ENCODE data around the gene ATP5PO.
"Not testable (repeated sequence)": the region's sequence is repeated elsewhere in the genome, so short reads cannot be mapped to it uniquely, and the experiment has no call there.

ATP5PO gene

DNA sequence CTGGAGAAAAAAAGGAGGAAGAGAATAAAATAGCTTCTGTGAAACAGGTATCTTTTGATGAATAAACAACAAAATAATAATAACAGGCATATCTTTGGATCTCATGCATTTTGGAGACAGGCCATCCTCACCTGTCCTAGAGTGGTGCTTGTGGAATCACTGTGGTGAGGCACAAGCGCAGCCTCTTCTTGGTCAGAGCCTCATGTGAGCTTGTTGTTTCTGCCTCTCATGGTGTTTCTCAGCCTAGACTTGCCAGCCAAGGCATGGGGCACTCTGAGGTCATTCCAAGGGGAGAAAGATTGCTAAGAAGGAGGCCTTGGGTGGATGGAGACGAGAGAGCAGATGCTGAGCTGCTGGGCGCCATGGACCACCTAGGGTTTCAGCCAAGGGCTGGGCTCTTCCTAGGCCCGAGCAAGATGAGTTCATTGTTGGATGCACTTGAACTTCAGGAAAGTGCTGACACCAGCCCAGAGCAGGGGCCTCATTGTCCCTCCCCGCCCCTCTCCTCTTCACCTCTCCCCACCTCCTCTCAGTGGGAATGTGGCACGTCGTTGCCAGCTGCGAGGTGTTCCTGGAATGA, 49.5 kb downstream of the ATP5PO start:
- DNase-seq, result no peak

DNA sequence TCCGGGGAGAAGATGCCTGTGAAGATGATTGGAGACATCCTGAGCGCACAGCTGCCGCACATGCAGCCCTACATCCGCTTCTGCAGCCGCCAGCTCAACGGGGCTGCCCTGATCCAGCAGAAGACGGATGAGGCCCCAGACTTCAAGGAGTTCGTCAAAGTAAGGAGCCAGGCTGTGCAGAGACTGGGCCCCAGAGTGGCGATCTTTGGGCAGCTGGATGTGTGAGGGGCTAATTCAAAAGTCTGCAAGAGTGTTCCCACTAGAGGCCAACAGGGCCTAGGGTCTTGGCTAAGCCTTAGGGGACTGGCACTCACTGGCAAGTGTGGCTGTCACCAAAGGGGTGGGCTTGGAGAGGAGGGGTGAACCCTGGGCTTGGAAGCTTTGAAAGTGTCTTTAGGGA, 50.4 kb downstream of the ATP5PO start:
- no peak for DNase-seq

DNA sequence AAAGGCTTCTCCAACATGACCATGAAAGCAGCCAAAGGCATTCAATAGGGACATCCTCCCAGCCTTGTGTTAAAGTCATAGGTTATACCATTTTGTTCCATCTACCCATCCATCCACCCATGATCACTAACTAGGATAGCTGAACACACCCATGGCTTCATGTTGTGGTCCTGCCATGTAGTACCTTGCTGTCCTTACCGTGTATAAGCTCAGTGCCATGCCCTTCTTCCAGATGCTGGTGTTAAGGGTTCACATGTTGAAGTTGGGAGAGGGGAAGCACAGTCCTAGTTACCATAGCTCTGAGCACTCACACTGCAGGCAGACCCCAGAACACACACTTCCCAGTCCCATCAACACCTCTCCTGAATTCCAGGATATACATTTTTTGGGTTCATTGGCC, 51.5 kb downstream of the ATP5PO start:
- no peak for DNase-seq

DNA sequence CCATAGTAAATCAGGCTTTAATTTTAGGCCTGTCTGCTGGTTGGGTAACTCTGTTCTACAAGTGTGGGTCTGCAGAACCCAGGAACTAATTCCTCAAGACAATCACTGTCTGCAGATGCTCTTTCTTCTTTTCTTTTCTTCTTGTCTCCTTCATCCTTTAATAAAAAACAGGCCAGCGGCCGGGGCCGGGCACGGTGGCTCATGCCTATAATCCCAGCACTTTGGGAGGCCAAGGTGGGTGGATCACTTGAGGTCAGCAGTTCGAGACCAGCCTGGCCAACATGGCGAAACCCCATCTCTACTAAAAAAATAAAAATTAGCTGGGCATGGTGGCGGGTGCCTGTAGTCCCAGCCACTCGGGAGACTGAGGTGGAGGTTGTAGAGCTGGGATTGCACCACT, 52.4 kb downstream of the ATP5PO start:
- DNase-seq, result not testable (repeated sequence)

DNA sequence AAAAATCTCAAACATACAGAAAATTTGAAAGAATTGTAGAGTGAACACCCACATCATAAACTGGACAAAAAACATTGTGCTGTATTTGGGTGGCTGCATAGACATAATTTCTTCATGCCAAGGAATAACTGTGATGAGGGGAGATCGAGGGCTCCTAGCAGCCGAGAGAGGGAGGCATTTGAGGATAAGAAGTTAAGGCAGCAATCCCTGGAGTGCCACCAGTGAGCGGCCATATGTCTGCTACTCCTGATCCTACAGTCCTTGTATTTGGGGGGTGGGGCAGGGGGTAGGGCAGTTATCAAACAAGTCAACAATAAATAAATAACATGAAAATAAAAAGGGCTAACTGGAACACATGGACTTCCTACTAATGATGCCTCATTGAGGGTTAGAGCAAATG, 54.5 kb downstream of the ATP5PO start:
- no peak for DNase-seq

DNA sequence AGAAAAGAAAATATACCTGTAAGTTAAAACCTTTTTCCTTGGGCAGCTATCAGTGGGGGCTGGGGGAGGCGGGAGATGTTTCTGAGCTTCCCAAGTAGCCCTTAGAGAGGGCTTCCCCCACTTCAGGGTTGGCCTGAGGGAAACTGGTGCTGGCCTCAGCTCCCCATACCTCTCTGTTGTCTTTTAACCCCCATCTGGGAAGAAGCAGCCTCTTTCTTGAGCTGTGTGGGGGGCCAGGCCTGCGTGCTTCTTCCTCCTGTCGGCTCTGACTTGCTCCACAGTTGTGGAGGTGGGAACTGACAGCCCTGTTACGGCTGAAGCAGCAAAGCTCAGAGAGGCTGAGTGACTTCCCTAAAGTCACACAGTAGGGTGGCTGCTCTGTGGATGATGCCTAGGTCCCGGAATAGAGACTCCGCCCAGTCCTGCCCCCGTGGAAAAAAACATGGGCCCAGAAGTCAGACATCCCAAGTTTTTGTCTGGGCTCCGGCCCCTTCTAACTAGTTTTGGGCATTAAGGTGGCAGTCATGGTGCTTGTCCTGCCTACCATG, 55.2 kb downstream of the ATP5PO start:
- no peak for DNase-seq

DNA sequence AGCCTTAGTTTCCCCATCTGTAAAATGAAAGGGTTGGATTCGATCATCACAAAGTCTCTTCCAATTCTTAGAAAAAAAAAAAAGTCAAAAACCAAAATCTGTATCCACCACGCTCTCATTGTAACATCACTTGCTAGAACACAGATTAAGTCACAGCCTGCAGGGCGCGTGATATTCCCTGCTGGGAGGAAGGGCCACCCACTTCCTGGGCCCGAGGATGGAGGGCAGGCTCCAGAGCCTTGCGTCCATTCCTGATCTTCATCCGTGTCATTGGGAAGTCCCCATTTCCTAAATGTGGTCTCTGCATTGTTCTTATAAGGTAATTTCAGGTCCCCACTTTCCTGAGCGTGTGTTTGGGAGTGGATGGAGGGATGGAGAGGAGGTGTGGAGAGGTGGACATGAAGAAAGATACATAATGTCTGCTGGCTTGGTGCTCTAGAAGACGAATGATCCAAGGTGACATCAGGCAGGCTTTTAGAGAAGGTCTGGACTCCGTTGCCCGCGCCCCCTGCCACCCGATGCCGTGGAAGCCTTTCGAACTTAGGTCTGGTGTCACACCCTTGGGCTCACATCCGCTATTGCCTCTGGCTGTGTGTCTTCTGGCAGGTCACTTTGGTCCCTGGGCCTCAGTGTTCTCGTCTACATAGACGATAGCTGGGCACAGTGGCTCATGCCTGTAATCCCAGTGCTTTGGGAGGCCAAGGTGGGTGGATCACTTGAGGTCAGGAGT, 56.1 kb downstream of the ATP5PO start:
- DNase-seq, result no peak

DNA sequence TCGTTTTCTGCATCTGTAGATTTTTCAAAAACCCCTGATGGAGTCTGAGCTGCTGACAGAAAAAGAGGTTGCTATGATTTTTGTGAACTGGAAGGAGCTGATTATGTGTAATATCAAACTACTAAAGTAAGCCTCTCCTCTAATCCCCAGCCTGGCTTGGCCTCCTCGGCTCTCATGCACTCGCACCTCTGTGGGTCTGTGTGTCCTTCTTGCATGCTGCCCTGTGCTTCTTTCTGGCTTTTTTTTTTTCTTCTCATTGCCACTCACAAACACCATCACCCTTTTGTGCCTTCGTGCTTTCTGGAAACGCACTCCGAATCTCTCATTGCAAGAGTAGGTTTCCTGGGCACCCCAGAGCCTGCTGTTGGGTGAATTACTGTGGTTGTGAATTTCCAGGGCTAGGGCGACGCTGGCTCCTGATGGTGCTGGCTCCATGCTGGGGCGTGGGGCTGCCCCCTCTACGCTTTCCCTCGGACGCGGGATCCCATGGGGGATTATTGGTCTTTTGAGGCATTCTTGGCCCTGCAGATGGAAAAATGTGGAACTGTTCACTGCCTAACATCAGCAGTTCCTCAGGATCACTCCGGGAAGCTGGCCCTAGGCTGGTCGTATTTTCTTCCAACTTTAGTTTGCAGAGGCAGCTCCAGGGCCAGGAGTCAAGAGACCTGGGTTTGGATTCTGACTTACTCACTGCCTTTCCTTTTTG, 56.8 kb downstream of the ATP5PO start:
- no peak for DNase-seq

DNA sequence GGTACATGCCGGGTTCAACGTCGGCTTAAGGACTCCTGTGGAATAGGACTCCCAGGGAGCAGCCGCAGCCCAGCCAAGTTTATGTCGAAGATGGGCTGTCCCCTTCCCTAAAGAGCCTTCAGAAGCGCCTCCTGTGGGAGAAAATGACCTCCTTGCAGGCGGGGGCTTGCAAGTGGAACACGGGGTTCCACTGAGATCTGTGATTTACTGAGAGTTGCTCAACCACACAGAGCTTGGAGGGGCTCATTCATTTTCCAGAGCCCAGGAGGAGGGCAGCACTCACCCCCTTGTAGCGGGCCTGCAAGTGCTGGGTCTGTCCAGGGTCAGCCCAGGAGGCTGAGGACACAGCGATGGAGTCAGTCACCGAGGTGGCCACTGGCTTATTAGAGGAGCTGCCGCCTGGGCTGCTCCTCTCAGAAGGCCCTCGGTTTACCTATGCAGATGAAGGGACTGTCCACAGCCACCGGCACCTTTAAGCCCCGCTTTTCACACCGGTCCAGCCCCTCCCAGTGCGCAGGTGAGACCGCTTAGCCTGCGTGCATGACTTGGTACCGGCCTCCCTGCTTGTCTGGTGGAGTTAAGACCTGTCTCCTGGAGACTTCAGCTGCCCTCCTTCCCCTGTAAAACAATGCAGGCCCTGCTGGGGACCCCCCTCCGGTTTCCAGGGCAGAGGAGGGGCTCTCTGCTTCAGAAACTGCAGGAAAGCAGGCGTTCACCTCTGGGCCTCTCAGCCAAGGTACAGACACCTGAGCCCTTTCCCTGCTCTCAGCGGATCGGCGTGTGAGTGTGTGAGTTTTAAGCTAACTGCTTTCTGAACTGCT, 57.5 kb downstream of the ATP5PO start:
- no peak for DNase-seq

DNA sequence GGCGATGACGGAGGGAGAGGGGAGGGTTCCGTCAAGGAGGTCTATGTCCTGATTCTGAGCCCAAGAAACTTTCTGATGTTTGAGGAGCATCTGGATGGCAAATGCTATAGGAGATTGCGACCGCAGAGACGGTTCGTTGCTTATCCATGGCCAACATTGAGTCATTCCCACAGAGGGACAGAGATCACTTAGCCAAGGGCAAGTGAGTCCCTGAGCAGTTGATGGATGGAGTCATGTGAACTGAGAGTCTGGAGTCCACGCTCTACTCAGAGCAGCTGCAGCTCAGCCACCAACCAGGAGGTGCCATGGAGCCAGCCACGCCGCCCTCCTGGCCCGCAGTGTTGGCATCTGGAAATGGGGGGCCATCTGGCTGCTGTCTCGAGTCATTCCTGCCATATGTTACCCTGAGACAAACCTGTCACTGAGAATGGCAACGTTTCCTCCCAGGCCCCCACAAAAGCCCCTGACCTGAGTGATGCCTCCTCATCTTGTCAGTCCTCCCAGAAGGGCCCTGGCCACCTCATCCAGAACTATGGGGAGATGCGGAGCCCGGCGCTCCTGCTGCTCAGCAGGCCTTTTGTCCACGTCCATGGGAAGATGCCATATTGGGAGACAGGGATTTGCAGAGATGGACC, 58.6 kb downstream of the ATP5PO start:
- DNase-seq, result peak; percentile 53

DNA sequence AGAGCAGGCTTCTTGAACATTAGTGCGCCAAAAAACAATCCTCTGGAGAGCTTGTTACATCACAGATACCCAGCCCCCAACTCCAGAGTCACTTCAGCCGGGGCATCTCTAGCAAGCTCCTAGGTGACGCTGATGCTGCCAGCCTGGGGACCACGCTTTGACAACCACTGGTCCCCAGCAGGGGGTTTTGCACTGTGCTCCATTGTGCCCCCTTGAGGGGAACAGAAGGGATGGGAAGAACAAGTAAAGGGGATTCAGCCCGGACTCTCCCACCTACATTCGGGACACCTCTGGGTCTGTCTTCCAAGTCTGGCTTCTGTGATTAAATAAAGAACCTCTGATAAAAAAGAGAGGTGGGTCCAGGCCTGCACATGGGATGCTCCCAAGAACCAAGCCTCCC, 60.4 kb downstream of the ATP5PO start:
- DNase-seq, result no peak

DNA sequence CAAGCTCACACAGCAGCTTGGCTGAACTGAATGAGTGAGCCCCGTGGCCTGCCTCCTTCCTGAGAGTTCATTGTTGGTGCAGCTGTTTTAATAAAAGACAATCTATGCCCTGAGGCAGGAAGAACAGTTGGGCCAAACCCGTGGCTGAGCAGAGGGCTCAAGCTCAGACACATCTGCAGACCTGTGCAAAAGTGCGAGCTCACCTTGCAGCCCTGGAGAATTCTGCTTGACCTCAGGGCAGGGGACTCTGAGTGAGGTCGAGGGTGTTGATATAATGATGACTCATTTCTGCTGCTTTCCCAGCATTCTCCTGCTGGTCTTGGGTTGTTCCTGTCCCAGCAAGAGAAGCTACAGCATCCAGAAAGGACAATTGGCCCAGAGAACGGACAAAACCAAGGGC, 61.0 kb downstream of the ATP5PO start:
- no peak for DNase-seq
